Transverse colon (tissue), 4 donors: ENCODE measurements around the gene SP7.

Experiments used
- CTCF ChIP-seq, 5 experiments: fragments of 200-600 bp in 3 of 5; fragments of 450-650 bp in 2 of 5; sonication (generic) in 3 of 5; IDR thresholded peaks; 1 replicate in 2 of 5; 2 replicates in 3 of 5; pipeline ENCODE4 v1.5.1; 2016 to 2017; ENCODE audit warnings: antibody characterized with exemption in 5 of 5, inconsistent platforms in 3 of 5, mild to moderate bottlenecking in 2 of 5, moderate library complexity in 1 of 5
- POLR2A ChIP-seq: fragments of 450-650 bp; IDR thresholded peaks from one replicate; pipeline ENCODE4 v1.6.1; 2016; ENCODE audit warnings: antibody characterized with exemption, mild to moderate bottlenecking, moderate library complexity
- POLR2AphosphoS5 ChIP-seq, 3 donors: sonication (generic); formaldehyde crosslinking; IDR thresholded peaks; one replicate each; pipeline ENCODE4 v1.6.1; 2016; ENCODE audit warnings: antibody characterized with exemption in 3 of 3

GRCh38 chr12:53365245-53365904 lies 29.2 kb upstream of the SP7 start:
- TF ChIP-seq CTCF (IDR thresholded peaks at IDR 0.05) (no peak), POLR2A (no peak), POLR2AphosphoS5 (IDR thresholded peaks at IDR 0.05) (no peak)
